ENCODE measurements around the gene PTGER4.

DNA sequence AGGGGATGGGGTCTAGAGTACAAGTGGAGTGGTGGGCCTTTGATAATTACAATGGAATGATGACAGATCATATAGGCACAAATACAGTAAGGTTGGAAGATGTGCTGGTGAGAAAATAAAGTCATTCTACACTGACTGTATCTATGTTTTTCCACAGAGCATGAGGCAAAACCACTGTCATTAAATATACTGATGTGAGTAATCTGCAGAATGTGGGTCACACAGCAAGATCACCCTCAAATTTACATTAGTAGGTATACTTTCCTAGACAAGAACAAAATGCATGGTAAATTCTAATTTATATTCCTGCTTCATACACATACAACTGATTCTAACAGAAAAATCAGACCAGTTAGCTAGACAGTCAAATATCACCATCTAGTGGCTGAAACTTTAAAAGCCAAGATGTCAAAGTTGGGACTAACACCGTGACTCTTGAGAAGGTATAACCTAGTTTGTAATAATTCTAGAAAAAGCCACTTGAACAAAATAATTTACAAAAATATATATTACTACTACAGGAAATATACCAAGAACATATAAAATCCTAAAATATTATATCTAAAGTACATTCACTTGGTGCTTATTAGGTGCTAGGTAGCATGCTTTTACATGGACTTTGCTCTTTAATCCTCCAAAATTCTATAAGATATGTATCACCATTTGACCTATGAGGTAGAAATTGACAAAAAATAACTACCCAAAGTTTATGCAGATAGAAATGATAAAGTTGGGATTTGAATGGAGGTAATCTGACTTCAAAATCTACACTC lies 56.6 kb downstream of the PTGER4 start:
- no peak for TF ChIP-seq POLR2A (IDR thresholded peaks at IDR 0.05; ENCODE audit: low read depth, low read length)
- no peak for TF ChIP-seq POLR2AphosphoS5 (IDR thresholded peaks at IDR 0.05; ENCODE audit: low read depth, low read length)

Measured in GM12892 (cell line).